H1 (cell line): ENCODE results near the gene LRRC17. TPM values are rescaled to one million over a fixed set of nuclear protein-coding genes. Genes with fewer than 3 reads are reported as not detected.

Source experiments
- CTCF ChIA-PET: fragments of 300-600 bp; sonication (Branson Sonifier 250); formaldehyde crosslinking; loops from one replicate; lab custom pipeline; 2021; ENCODE audit not compliant: partially characterized antibody; lab: Charles Lee
- POLR2A ChIA-PET: fragments of 300-600 bp; sonication (Branson Sonifier 250); formaldehyde crosslinking; loops from one replicate; lab custom pipeline; 2021; ENCODE audit warnings: inconsistent platforms; ENCODE audit not compliant: partially characterized antibody; lab: Charles Lee
- DNase-seq, 2 experiments: peaks; one replicate each; pipeline versions ENCODE4 v3.0.0 to v3.0.0-alpha.2; 2010 to 2022; ENCODE audit warnings: low spot score in 2 of 2, low read depth in 1 of 2, mixed read lengths in 1 of 2
- FAIRE-seq: peaks from 2 replicates; lab custom pipeline; 2011; peaks lifted over from hg19 to GRCh38; lab: Jason Lieb, UNC
- H2AFZ ChIP-seq: 2 replicates; pipeline ENCODE4 v1.8.1; 2012; ENCODE audit warnings: low read length, inconsistent platforms
- H2AK5ac ChIP-seq: 2 replicates; pipeline ENCODE4 v1.6.1; 2013; ENCODE audit warnings: low read depth, low read length
- H2BK120ac ChIP-seq: replicated peaks from 2 replicates; pipeline ENCODE3; 2013; ENCODE audit warnings: low read depth, low read length, inconsistent platforms
- H2BK12ac ChIP-seq: 2 replicates; pipeline ENCODE4 v1.6.1; 2013; ENCODE audit warnings: low read depth, low read length
- H2BK15ac ChIP-seq: 2 replicates; pipeline ENCODE4 v1.6.1; 2013; ENCODE audit warnings: low read length
- H2BK20ac ChIP-seq: 2 replicates; pipeline ENCODE4 v1.6.1; 2013; ENCODE audit warnings: low read length
- H2BK5ac ChIP-seq: 2 replicates; pipeline ENCODE4 v1.6.1; 2013; ENCODE audit warnings: low read depth, low read length
- H3K14ac ChIP-seq: 2 replicates; pipeline ENCODE4 v1.6.1; 2013; ENCODE audit warnings: inconsistent platforms; ENCODE audit not compliant: insufficient read length
- H3K18ac ChIP-seq: 2 replicates; pipeline ENCODE4 v1.6.1; 2013; ENCODE audit warnings: low read length; ENCODE audit errors: extremely low read depth
- H3K23ac ChIP-seq: 2 replicates; pipeline ENCODE4 v1.6.1; 2013; ENCODE audit warnings: inconsistent platforms; ENCODE audit not compliant: insufficient read length
- H3K23me2 ChIP-seq: 2 replicates; pipeline ENCODE4 v1.6.1; 2013; ENCODE audit warnings: low read depth, low read length
- H3K27ac ChIP-seq: 2 replicates; pipeline ENCODE4 v1.6.1; 2011; ENCODE audit warnings: low read depth, low read length, inconsistent platforms
- H3K27me3 ChIP-seq, 4 experiments: replicated peaks in 1 of 4; 1 replicate in 1 of 4; 2 replicates in 3 of 4; pipeline versions ENCODE4 v1.6.1 to v1.8.1; 2011 to 2013; ENCODE audit warnings: low read length in 3 of 4, mild to moderate bottlenecking in 3 of 4, inconsistent platforms in 2 of 4, mixed read lengths in 2 of 4, moderate library complexity in 1 of 4; ENCODE audit not compliant: control insufficient read depth in 3 of 4, insufficient read depth in 3 of 4; ENCODE audit errors: extremely low read depth in 1 of 4
- H3K36me3 ChIP-seq, 4 experiments: 2 replicates each; pipeline versions ENCODE4 v1.6.1 to v1.8.1; 2011 to 2013; ENCODE audit warnings: mild to moderate bottlenecking in 4 of 4, low read length in 3 of 4, moderate library complexity in 2 of 4, control low read depth in 1 of 4, inconsistent platforms in 1 of 4; ENCODE audit not compliant: insufficient read depth in 4 of 4, control insufficient read depth in 2 of 4
- H3K4ac ChIP-seq: replicated peaks from 2 replicates; pipeline ENCODE3; 2013; ENCODE audit warnings: low read length, low read depth, mixed read lengths, inconsistent platforms; ENCODE audit not compliant: insufficient read length
- H3K4me1 ChIP-seq, 4 experiments: replicated peaks in 1 of 4; 1 replicate in 1 of 4; 2 replicates in 3 of 4; pipeline versions ENCODE4 v1.6.1 to v1.8.1; 2011 to 2013; ENCODE audit warnings: low read length in 3 of 4, inconsistent platforms in 2 of 4, mixed read lengths in 1 of 4; ENCODE audit not compliant: insufficient read depth in 4 of 4, control insufficient read depth in 3 of 4
- H3K4me2 ChIP-seq, 2 experiments: 2 replicates each; pipeline versions ENCODE4 v1.6.1 to v1.8.1; 2011 to 2013; ENCODE audit warnings: low read depth in 2 of 2, low read length in 2 of 2, control low read depth in 1 of 2, inconsistent platforms in 1 of 2, mild to moderate bottlenecking in 1 of 2; ENCODE audit not compliant: insufficient read depth in 1 of 2
- H3K4me3 ChIP-seq, 4 experiments: fragments of 200-600, 300-600 bp in 1 of 4; sonication (generic), shearing (Covaris generic), sonication (Bioruptor Twin) in 1 of 4; 2 replicates each; pipeline versions ENCODE4 v1.5.1 to v1.8.1; 2011 to 2016; ENCODE audit warnings: low read length in 4 of 4, low read depth in 3 of 4, control low read depth in 2 of 4, inconsistent platforms in 2 of 4, mild to moderate bottlenecking in 2 of 4, mixed read lengths in 1 of 4, moderate library complexity in 1 of 4; ENCODE audit not compliant: insufficient read depth in 2 of 4; ENCODE audit errors: extremely low read depth in 1 of 4
- H3K56ac ChIP-seq: replicated peaks from 2 replicates; pipeline ENCODE3; 2013; ENCODE audit warnings: low read depth, mild to moderate bottlenecking, mixed read lengths, low read length, inconsistent platforms; ENCODE audit not compliant: insufficient read length
- H3K79me1 ChIP-seq: 2 replicates; pipeline ENCODE4 v1.6.1; 2013; ENCODE audit warnings: low read depth, low read length, control low read depth
- H3K79me2 ChIP-seq, 2 experiments: 2 replicates each; pipeline versions ENCODE4 v1.6.1 to v1.8.1; 2012 to 2013; ENCODE audit warnings: low read length in 2 of 2, mild to moderate bottlenecking in 2 of 2, inconsistent platforms in 1 of 2; ENCODE audit not compliant: insufficient read depth in 2 of 2, control insufficient read depth in 1 of 2
- H3K9ac ChIP-seq, 4 experiments: replicated peaks in 1 of 4; 1 replicate in 1 of 4; 2 replicates in 3 of 4; pipeline versions ENCODE4 v1.6.1 to v1.8.1; 2011 to 2013; ENCODE audit warnings: low read depth in 3 of 4, low read length in 3 of 4, control low read depth in 2 of 4, mild to moderate bottlenecking in 2 of 4, moderate library complexity in 2 of 4, inconsistent platforms in 1 of 4; ENCODE audit errors: extremely low read depth in 1 of 4
- H3K9me3 ChIP-seq, 2 experiments: 2 replicates each; pipeline versions ENCODE4 v1.6.1 to v1.8.1; 2012 to 2013; ENCODE audit warnings: mild to moderate bottlenecking in 2 of 2, moderate library complexity in 2 of 2, control low read depth in 1 of 2, inconsistent platforms in 1 of 2, low read depth in 1 of 2, low read length in 1 of 2, mixed read lengths in 1 of 2; ENCODE audit not compliant: insufficient read depth in 2 of 2
- H4K20me1 ChIP-seq, 2 experiments: replicated peaks in 1 of 2; 2 replicates each; pipeline versions ENCODE3 to v1.8.1; 2011 to 2013; ENCODE audit warnings: inconsistent platforms in 2 of 2, low read length in 2 of 2, mild to moderate bottlenecking in 1 of 2; ENCODE audit not compliant: insufficient read depth in 2 of 2, control insufficient read depth in 1 of 2
- H4K5ac ChIP-seq: 2 replicates; pipeline ENCODE4 v1.6.1; 2013; ENCODE audit warnings: low read length, low read depth, mixed read lengths, inconsistent platforms; ENCODE audit not compliant: insufficient read length
- H4K8ac ChIP-seq: 2 replicates; pipeline ENCODE4 v1.8.0; 2013; ENCODE audit warnings: mild to moderate bottlenecking, moderate library complexity, low read length, inconsistent platforms; ENCODE audit not compliant: insufficient read depth; ENCODE audit errors: extremely low read depth
- H4K91ac ChIP-seq: replicated peaks from 2 replicates; pipeline ENCODE3; 2013; ENCODE audit warnings: low read length, mixed read lengths, inconsistent platforms; ENCODE audit not compliant: insufficient read length
- ASH2L ChIP-seq: fragments of 200-600, 300-600 bp; sonication (generic); IDR thresholded peaks from one replicate; pipeline ENCODE4 v1.7.1; 2017; ENCODE audit warnings: low read length
- ATF2 ChIP-seq: IDR thresholded peaks from 2 replicates; pipeline ENCODE4 v1.6.1; 2012; ENCODE audit warnings: low read length, inconsistent platforms
- BACH1 ChIP-seq: IDR thresholded peaks from 2 replicates; pipeline ENCODE4 v1.6.1; 2012; ENCODE audit warnings: low read length, improper control_type of control experiment
- BRCA1 ChIP-seq: IDR thresholded peaks from 2 replicates; pipeline ENCODE4 v1.6.1; 2012; ENCODE audit warnings: low read depth, low read length, improper control_type of control experiment
- CEBPB ChIP-seq: IDR thresholded peaks from 2 replicates; pipeline ENCODE4 v1.6.1; 2012; ENCODE audit warnings: low read depth, low read length
- CREB1 ChIP-seq: IDR thresholded peaks from 2 replicates; pipeline ENCODE4 v1.6.1; 2012; ENCODE audit warnings: inconsistent platforms
- EP300 ChIP-seq, 2 experiments: IDR thresholded peaks; 1 replicate in 1 of 2; 2 replicates in 1 of 2; pipeline ENCODE4 v1.6.1; 2011 to 2012; ENCODE audit warnings: low read depth in 2 of 2, low read length in 2 of 2, mild to moderate bottlenecking in 2 of 2, borderline replicate concordance in 1 of 2, inconsistent platforms in 1 of 2, moderate library complexity in 1 of 2
- MAX ChIP-seq: IDR thresholded peaks from 2 replicates; pipeline ENCODE4 v1.6.1; 2012; ENCODE audit warnings: inconsistent platforms
- NRF1 ChIP-seq: IDR thresholded peaks from 2 replicates; pipeline ENCODE4 v1.6.1; 2011; ENCODE audit warnings: mild to moderate bottlenecking, low read depth, low read length, improper control_type of control experiment
- SIRT6 ChIP-seq: IDR thresholded peaks from one replicate; pipeline ENCODE4 v1.7.1; 2012; ENCODE audit warnings: low read length, inconsistent platforms
- SP1 ChIP-seq: IDR thresholded peaks from 2 replicates; pipeline ENCODE4 v1.6.1; 2011; ENCODE audit warnings: low read depth, low read length
- TBP ChIP-seq: IDR thresholded peaks from 2 replicates; pipeline ENCODE4 v1.6.1; 2011; ENCODE audit warnings: low read depth, low read length, improper control_type of control experiment
- TEAD4 ChIP-seq: IDR thresholded peaks from 2 replicates; pipeline ENCODE4 v1.6.1; 2012; ENCODE audit warnings: low read depth, low read length, inconsistent platforms, mixed read lengths
- YY1 ChIP-seq: IDR thresholded peaks from 2 replicates; pipeline ENCODE4 v1.6.1; 2011; ENCODE audit warnings: low read depth, mild to moderate bottlenecking, low read length
- ZNF274 ChIP-seq: IDR thresholded peaks from 2 replicates; pipeline ENCODE4 v1.7.0; 2012; ENCODE audit warnings: low read length, borderline replicate concordance; ENCODE audit errors: extremely low read depth
- WGBS, 2 experiments: shearing (Covaris generic) in 1 of 2; methylation state at CpG; one replicate each; pipeline versions ENCODE4 v1.1.6 to v1.1.7; 2013 to 2015; ENCODE audit warnings: low lambda C conversion rate in 2 of 2, mixed read lengths in 2 of 2, inconsistent platforms in 1 of 2, low coverage in 1 of 2, missing lambda C conversion rate in 1 of 2; ENCODE audit not compliant: insufficient replicate concordance in 2 of 2, insufficient coverage in 1 of 2, insufficient read length in 1 of 2; ENCODE audit errors: extremely low coverage in 1 of 2, missing lambda C conversion rate in 1 of 2; 5-methylcytosine and 5-hydroxymethylcytosine counted together
- polyA plus RNA-seq, 7 experiments: library from polyadenylated mRNA; depleted of rRNA in 3 of 7; stranded (reverse) in 5 of 7; unstranded in 2 of 7; fragments of >200 nt in 5 of 7; fragments of 200-250 nt in 2 of 7; gene quantifications; 1 replicate in 5 of 7; 2 replicates in 1 of 7; 4 replicates in 1 of 7; pipeline versions ENCODE4 v1.2.1 to v1.2.3, GENCODE V29; 2011 to 2013; ENCODE audit warnings: missing spikeins in 2 of 7, mixed read lengths in 2 of 7
- total RNA-seq: library from RNA; stranded (reverse); fragmentation: NEBNext Ultra II Directional; extraction: Animal tissue kit (Norgen Biotek cat#: 25700); gene quantifications from 2 replicates; pipeline ENCODE4 v1.2.1, GENCODE V29; 2021

LRRC17 gene
- total and polyA plus RNA-seq, 2 of the 8 experiments (the other 6 are each of a cell fraction or from before 2014, with no cell fraction given), result 3.0 TPM

- no peak overlapping the region for H2BK15ac ChIP-seq
- TF ChIP-seq EP300 (IDR thresholded peaks at IDR 0.05; ENCODE audit: borderline replicate concordance in 1 of 2, low read depth in 2 of 2, low read length in 2 of 2), result no peak
- no peak for TF ChIP-seq SP1
- TF ChIP-seq TBP, result no peak
- no peak for TF ChIP-seq ATF2
- no peak for TF ChIP-seq BRCA1
- no peak for TF ChIP-seq CREB1
- no peak for TF ChIP-seq ZNF274
- TF ChIP-seq BACH1, result no peak
- no peak for TF ChIP-seq TEAD4
- no peak for TF ChIP-seq NRF1
- no peak for TF ChIP-seq SIRT6
- TF ChIP-seq MAX, result no peak
- no peak for TF ChIP-seq ASH2L
- TF ChIP-seq CEBPB, result no peak
- TF ChIP-seq YY1, result no peak
- H2BK12ac ChIP-seq, result no peak overlapping the region
- no peak overlapping the region for H3K4me2 ChIP-seq
- H3K79me2 ChIP-seq, result no peaks in the 10 kb centered on the region
- H3K4ac ChIP-seq, result no peak overlapping the region
- H3K4me3 ChIP-seq, result no peak overlapping the region
- no peak overlapping the region for H3K9ac ChIP-seq
- no peak overlapping the region for H2BK120ac ChIP-seq
- WGBS, 2 experiments, result 82% methylated on average over 2 of the region's 2 CpGs; no CpG with 5 or more reads in 1 of the 2 experiments
- H3K79me1 ChIP-seq, result no peaks in the 10 kb centered on the region
- FAIRE-seq, result no peak
- no peaks in the 10 kb centered on the region for H3K23me2 ChIP-seq
- no peak overlapping the region for H4K91ac ChIP-seq
- H4K5ac ChIP-seq, result no peak overlapping the region
- no peak overlapping the region for H3K56ac ChIP-seq
- no peak overlapping the region for H3K23ac ChIP-seq
- H2AFZ ChIP-seq, result no peak overlapping the region
- no peaks in the 10 kb centered on the region for H3K4me1 ChIP-seq
- no peak overlapping the region for H4K8ac ChIP-seq
- CTCF ChIA-PET, result no interaction called here
- H3K18ac ChIP-seq, result no peak overlapping the region
- H2AK5ac ChIP-seq, result no peak overlapping the region
- H3K14ac ChIP-seq, result no peak overlapping the region
- H2BK5ac ChIP-seq, result no peak overlapping the region
- H4K20me1 ChIP-seq, result no peaks in the 10 kb centered on the region
- H2BK20ac ChIP-seq, result no peak overlapping the region
- DNase-seq, result no peak
- no peaks in the 10 kb centered on the region for H3K36me3 ChIP-seq
- POLR2A ChIA-PET, result no interaction called here
- no peak overlapping the region for H3K27ac ChIP-seq
- H3K27me3 ChIP-seq, result no peaks in the 10 kb centered on the region
- no peaks in the 10 kb centered on the region for H3K9me3 ChIP-seq
Measured at GRCh38 chr7:102981451-102981850, 68.7 kb downstream of the LRRC17 start.
